Peyer's patch (tissue), 4 donors: ENCODE measurements around the gene VWC2L. TPM values are rescaled to one million over a fixed set of nuclear protein-coding genes. Genes with fewer than 3 reads are reported as not detected.

Experiments
- DNase-seq, 3 donors: peaks; one replicate each; pipeline ENCODE4 v3.0.0-alpha.2; 2017 to 2019
- H3K27ac ChIP-seq, 4 donors: fragments of 200-600 bp; sonication (generic); one replicate each; pipeline ENCODE4 v1.5.1; 2016 to 2019
- H3K27me3 ChIP-seq, 2 donors: fragments of 200-600 bp; sonication (generic); one replicate each; pipeline ENCODE4 v1.5.1; 2019
- H3K36me3 ChIP-seq, 3 donors: fragments of 200-600 bp; sonication (generic); one replicate each; pipeline ENCODE4 v1.5.1; 2016 to 2019
- H3K4me1 ChIP-seq, 4 donors: fragments of 200-600 bp; sonication (generic); one replicate each; pipeline ENCODE4 v1.5.1; 2016 to 2019
- H3K4me3 ChIP-seq, 4 donors: fragments of 200-600 bp; sonication (generic); 1 replicate in 3 of 4; 2 replicates in 1 of 4; pipeline ENCODE4 v1.5.1; 2016 to 2019; ENCODE audit warnings: mild to moderate bottlenecking in 1 of 4
- H3K9me3 ChIP-seq, 4 donors: fragments of 200-600 bp; sonication (generic); one replicate each; pipeline ENCODE4 v1.5.1; 2016 to 2019; ENCODE audit warnings: mild to moderate bottlenecking in 1 of 4
- POLR2A ChIP-seq, 2 donors: fragments of 450-650 bp; IDR thresholded peaks; one replicate each; pipeline ENCODE4 v1.5.1; 2017; ENCODE audit warnings: antibody characterized with exemption in 2 of 2, mild to moderate bottlenecking in 2 of 2, moderate library complexity in 2 of 2
- total RNA-seq, 4 donors: library from RNA; depleted of rRNA; stranded (reverse); fragments of >200 nt; gene quantifications; one replicate each; pipeline ENCODE4 v1.1.0, GENCODE V29; 2016
- TF ChIP-seq, protein P1 (sequence below), 6 experiments: fragments of 450-650 bp in 4 of 6; fragments of 200-600 bp in 2 of 6; sonication (generic) in 1 of 6; IDR thresholded peaks; one replicate each; pipeline ENCODE4 v1.5.1; 2017 to 2019; ENCODE audit warnings: antibody characterized with exemption in 6 of 6, mild to moderate bottlenecking in 3 of 6, moderate library complexity in 1 of 6

Gene VWC2L
- total RNA-seq, 4 donors from 2014 or later: not detected

DNA sequence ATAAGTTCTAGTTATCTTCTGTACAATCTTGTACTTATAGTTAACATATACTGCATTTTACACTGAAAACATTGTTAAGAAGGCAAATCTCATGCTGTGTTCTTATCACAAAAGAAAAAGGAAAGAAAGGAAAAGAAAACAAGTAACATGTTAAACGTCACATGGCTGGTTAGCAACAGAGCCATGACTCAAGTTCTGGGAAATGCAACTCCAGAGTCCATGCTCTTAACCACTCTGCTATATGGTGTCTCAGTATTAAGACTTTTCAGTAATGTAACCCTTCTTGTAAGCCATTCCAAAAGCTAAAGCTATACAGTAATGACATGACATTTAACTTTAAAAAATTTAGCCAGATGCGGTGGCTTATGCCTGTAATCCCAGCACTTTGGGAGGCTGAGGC is 217.2 kb downstream of the VWC2L start:
- H3K4me1 ChIP-seq: no peaks in the 10 kb centered on the region
- no peaks in the 10 kb centered on the region for H3K36me3 ChIP-seq
- no peak overlapping the region for H3K27ac ChIP-seq
- TF ChIP-seq, protein P1, sequence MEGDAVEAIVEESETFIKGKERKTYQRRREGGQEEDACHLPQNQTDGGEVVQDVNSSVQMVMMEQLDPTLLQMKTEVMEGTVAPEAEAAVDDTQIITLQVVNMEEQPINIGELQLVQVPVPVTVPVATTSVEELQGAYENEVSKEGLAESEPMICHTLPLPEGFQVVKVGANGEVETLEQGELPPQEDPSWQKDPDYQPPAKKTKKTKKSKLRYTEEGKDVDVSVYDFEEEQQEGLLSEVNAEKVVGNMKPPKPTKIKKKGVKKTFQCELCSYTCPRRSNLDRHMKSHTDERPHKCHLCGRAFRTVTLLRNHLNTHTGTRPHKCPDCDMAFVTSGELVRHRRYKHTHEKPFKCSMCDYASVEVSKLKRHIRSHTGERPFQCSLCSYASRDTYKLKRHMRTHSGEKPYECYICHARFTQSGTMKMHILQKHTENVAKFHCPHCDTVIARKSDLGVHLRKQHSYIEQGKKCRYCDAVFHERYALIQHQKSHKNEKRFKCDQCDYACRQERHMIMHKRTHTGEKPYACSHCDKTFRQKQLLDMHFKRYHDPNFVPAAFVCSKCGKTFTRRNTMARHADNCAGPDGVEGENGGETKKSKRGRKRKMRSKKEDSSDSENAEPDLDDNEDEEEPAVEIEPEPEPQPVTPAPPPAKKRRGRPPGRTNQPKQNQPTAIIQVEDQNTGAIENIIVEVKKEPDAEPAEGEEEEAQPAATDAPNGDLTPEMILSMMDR (IDR thresholded peaks at IDR 0.05): no peak
- no peak for TF ChIP-seq POLR2A (IDR thresholded peaks at IDR 0.05)
- no peak for DNase-seq
- H3K4me3 ChIP-seq: no peak overlapping the region
- no peaks in the 10 kb centered on the region for H3K27me3 ChIP-seq
- H3K9me3 ChIP-seq: no peaks in the 10 kb centered on the region
